Mucosa of descending colon (tissue), 3 donors: ENCODE measurements around the gene TMEM132C. TPM values are rescaled to one million over a fixed set of nuclear protein-coding genes. Genes with fewer than 3 reads are reported as not detected.

ENCODE experiments used
- ATAC-seq: fragments of 200-7000 bp; cut with Tn5 transposase; one replicate; pipeline ENCODE4 v1.9.1; 2020; ENCODE audit warnings: mild to moderate bottlenecking, moderate library complexity
- DNase-seq, 3 donors: peaks; one replicate each; pipeline ENCODE4 v3.0.0-alpha.2; 2020
- H3K36me3 ChIP-seq: fragments of 200-600 bp; one replicate; pipeline ENCODE4 v1.8.0; 2021; ENCODE audit warnings: low read depth, mild to moderate bottlenecking
- H3K4me1 ChIP-seq: fragments of 200-600 bp; one replicate; pipeline ENCODE4 v1.8.0; 2021; ENCODE audit warnings: low read depth, mild to moderate bottlenecking
- H3K4me3 ChIP-seq: fragments of 200-600 bp; one replicate; pipeline ENCODE4 v1.8.0; 2021; ENCODE audit warnings: mild to moderate bottlenecking
- H3K9me3 ChIP-seq: fragments of 200-600 bp; one replicate; pipeline ENCODE4 v1.8.0; 2021; ENCODE audit warnings: mild to moderate bottlenecking
- intact Hi-C, 2 donors: fragments of 100-400 bp; cut with DNase I in 1 of 2; cut with micrococcal nuclease in 1 of 2; formaldehyde crosslinking; loops; one replicate each; pipeline versions ENCODE4 v1.11.0 to v1.11.1; 2022; cut with DNase I, micrococcal nuclease
- total RNA-seq, 3 donors: library from RNA; stranded (reverse); fragmentation: NEBNext Ultra II Directional in 2 of 3; extraction: Animal tissue kit (Norgen Biotek cat#: 25700) in 2 of 3; gene quantifications; one replicate each; pipeline versions ENCODE4 v1.2.1 to v1.2.4, GENCODE V29; 2021 to 2023
- TF ChIP-seq, protein P1 (sequence below): fragments of 200-600 bp; IDR thresholded peaks from one replicate; pipeline ENCODE4 v1.8.0; 2022; ENCODE audit warnings: antibody characterized with exemption, mild to moderate bottlenecking
- donor health status: DM: no; HTN: no; CAD: no; lungs with moderate emphysema.
- donor health status: DM: no; HTN: no; CAD: no.
- donor health status: DM: no; HTN: yes; CAD: no.

TMEM132C gene
- total RNA-seq, 3 donors from 2014 or later, result 0.23 to 2.4 (median 1.2) TPM

DNA sequence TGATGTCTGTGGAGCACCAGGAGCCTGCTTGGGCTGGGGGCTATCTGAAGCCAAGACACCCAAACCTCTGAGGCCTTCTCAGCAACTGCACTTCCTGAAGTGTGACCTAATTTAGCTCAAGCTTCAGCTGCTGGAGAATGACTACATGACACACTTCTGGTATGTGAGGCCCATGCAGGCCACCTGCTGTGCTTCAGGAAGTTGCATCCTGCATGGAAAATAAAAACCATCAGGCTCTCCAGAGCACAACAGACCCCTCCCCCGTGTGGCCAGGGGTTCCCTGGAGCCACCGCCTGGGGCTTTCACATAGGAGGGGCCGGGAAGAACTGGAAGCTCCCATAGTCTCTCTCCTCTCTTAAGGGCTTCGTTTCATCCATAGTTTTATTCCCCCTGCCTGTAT, 339.1 kb downstream of the TMEM132C start:
- Histone ChIP-seq H3K9me3 (no peaks in the 10 kb centered on the region), H3K4me1 (peaks cover 19% of the 10 kb centered on the region), H3K4me3 (no peak overlapping the region), H3K36me3 (no peaks in the 10 kb centered on the region)
- no peak for DNase-seq
- intact Hi-C loops, result no loop called here
- ATAC-seq, result peak; percentile 47
- TF ChIP-seq, protein P1, sequence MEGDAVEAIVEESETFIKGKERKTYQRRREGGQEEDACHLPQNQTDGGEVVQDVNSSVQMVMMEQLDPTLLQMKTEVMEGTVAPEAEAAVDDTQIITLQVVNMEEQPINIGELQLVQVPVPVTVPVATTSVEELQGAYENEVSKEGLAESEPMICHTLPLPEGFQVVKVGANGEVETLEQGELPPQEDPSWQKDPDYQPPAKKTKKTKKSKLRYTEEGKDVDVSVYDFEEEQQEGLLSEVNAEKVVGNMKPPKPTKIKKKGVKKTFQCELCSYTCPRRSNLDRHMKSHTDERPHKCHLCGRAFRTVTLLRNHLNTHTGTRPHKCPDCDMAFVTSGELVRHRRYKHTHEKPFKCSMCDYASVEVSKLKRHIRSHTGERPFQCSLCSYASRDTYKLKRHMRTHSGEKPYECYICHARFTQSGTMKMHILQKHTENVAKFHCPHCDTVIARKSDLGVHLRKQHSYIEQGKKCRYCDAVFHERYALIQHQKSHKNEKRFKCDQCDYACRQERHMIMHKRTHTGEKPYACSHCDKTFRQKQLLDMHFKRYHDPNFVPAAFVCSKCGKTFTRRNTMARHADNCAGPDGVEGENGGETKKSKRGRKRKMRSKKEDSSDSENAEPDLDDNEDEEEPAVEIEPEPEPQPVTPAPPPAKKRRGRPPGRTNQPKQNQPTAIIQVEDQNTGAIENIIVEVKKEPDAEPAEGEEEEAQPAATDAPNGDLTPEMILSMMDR, result no peak

DNA sequence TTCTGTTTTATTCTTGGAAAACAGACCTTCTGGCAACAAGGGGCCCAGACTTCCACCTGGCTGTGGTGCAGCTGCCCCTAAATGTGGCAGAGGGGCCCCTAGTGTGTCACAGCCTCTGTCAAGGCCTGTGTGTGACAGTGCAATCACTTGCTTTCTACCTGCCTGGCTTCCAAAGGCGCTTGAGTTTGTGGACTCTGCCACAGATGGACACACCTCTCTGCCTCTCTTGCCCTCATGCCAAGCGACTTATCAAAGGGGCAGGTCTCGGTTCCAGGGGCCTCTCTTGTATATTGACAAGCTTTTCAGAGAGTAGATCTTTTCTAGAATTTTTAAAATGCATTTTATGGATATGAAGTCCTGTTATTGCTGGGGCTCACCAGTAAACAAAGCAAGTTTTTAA, 339.6 kb downstream of the TMEM132C start:
- no peak overlapping the region for H3K4me3 ChIP-seq
- ATAC-seq, result peak; percentile 64
- no peaks in the 10 kb centered on the region for H3K36me3 ChIP-seq
- TF ChIP-seq, protein P1, result no peak
- DNase-seq, result peak in 2 of 3 donors; percentile 46 to 51
- intact Hi-C loops, result no loop called here
- no peaks in the 10 kb centered on the region for H3K9me3 ChIP-seq
- peaks cover 19% of the 10 kb centered on the region for H3K4me1 ChIP-seq

DNA sequence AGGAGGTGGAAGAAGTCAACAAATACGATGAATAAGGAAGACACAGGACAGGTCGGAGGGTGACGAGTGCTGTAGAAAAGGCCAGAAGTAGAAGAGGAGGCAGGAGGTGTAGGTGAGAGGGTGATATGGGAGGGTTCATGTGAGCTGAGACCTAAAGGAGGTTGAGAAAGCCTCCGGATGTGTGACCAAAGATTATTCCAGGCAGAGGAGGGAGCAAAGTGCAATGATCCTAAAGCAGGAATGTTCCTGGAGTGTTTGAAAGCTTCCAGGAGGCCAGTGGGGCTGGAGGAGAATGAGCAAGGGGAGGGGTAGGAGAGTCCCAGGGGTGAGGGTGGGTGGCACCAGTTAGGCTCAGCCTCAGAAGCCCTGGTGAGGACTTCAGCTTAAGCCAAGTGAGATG, 340.0 kb downstream of the TMEM132C start:
- ATAC-seq (peak; percentile 70), DNase-seq (peak in 2 of 3 donors; percentile 16 to 30)
- Histone ChIP-seq H3K9me3 (no peaks in the 10 kb centered on the region), H3K4me3 (no peak overlapping the region), H3K36me3 (no peaks in the 10 kb centered on the region), H3K4me1 (peaks cover 19% of the 10 kb centered on the region)
- intact Hi-C loops, result no loop called here
- TF ChIP-seq, protein P1, result no peak

DNA sequence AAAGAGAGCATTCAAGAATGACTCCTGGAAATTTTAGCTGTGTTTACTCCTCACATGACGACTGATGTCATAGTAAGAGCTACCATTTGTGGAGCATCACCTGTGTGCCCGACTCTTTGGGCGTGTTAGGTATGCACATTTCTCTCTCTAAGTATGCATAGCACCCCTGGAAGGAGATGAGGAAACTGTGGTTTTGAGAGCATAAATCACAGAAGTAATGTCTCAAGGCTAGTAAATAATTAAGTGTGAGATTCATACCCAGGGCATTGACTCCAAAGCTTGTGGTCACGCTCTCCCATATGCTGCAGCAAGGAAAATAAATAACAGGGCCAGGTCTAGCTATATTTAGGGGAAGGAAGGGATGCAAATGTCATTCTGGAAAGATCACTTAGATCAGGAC, 340.7 kb downstream of the TMEM132C start:
- ATAC-seq (peak; percentile 18), DNase-seq (no peak)
- intact Hi-C loops, result no loop called here
- H3K4me1 ChIP-seq, result peaks cover 19% of the 10 kb centered on the region
- H3K9me3 ChIP-seq, result no peaks in the 10 kb centered on the region
- H3K4me3 ChIP-seq, result no peak overlapping the region
- TF ChIP-seq, protein P1, result no peak
- no peaks in the 10 kb centered on the region for H3K36me3 ChIP-seq

DNA sequence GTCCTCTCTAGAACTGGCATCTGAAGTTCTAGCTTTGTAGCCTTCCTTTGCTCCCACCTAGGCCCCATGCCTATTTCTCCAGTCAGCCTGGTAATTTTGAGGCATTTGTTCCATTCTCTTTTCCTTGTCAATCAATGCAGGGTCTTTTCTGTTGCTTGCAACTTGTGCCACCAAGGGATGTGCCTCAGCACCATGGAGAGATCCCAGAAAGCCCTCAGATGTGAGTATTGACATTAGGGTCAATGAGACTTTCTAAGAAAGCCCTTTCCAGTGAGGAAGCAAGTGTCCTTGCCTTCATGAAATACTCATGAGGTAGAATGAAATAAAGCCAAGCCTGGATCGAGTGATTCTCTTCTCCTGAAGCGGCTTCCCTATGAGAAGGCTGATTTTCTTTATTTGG, 342.9 kb downstream of the TMEM132C start:
- H3K4me1 ChIP-seq, result peaks cover 12% of the 10 kb centered on the region
- TF ChIP-seq, protein P1, result no peak
- H3K36me3 ChIP-seq, result no peaks in the 10 kb centered on the region
- DNase-seq, result no peak
- intact Hi-C loops, result no loop called here
- H3K4me3 ChIP-seq, result no peak overlapping the region
- ATAC-seq, result no peak
- no peaks in the 10 kb centered on the region for H3K9me3 ChIP-seq

DNA sequence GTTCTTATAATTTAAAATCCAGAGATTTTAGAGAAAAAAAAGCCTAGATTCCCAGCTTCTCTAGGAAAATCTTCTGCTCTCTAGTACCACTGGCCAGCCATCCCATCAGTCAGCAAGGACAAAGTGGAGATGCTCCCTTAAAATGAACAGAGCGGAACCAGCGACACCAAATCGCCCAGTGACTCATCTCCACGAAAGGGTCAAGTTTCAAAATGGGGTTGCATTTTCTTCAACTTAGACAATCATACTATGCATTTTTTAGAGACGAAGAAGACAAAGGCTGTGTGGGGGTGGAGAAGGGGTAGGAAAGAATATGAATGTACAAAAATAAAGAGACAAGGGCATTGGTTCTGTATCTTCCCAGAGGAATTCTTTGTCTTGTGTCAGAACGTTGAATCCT, 344.8 kb downstream of the TMEM132C start:
- ATAC-seq, result no peak
- no peak for DNase-seq
- Histone ChIP-seq H3K4me3 (no peak overlapping the region), H3K4me1 (peaks cover 5% of the 10 kb centered on the region), H3K36me3 (no peaks in the 10 kb centered on the region), H3K9me3 (no peaks in the 10 kb centered on the region)
- TF ChIP-seq, protein P1, result no peak
- intact Hi-C loops, result no loop called here
